T-helper 1 cell treated with Interleukin-12 subunit alpha and Interleukin-12 subunit beta and Interleukin-4 antibody, amounts not matched to agents 30 ng/mL and 1 ng/mL, for 36 hours (primary cell): ENCODE measurements around the gene WDFY1. TPM values are rescaled to one million over a fixed set of nuclear protein-coding genes. Genes with fewer than 3 reads are reported as not detected.

ENCODE experiments used
- intact Hi-C: fragments of 100-400 bp; cut with micrococcal nuclease; formaldehyde crosslinking; loops from one replicate; pipeline ENCODE4 v1.15.1; 2024
- total RNA-seq: library from RNA; stranded (reverse); gene quantifications from 2 replicates; pipeline ENCODE4 v1.2.3, GENCODE V29; 2022

Gene WDFY1
- total RNA-seq, 1 donor from 2014 or later: 55.6 TPM

- intact Hi-C loops: no loop called here
Observed at GRCh38 chr2:223826995-223827394, 118.1 kb downstream of the WDFY1 start.

Other genes starting within 250 kb of the WDFY1 start
- 7.1 and 9.8 TPM in 2 replicates for gene AP1S3, start 107.8 kb downstream of the WDFY1 start, total RNA-seq
- gene MRPL44, start 12.1 kb upstream of the WDFY1 start, total RNA-seq: 27.1 and 28.9 TPM in 2 replicates
- 19.4 and 21.1 TPM in 2 replicates for gene SERPINE2, start 94.0 kb upstream of the WDFY1 start, total RNA-seq